IMR-90 (cell line): ENCODE results near the gene TTI1. TPM values are rescaled to one million over a fixed set of nuclear protein-coding genes. Genes with fewer than 3 reads are reported as not detected.

Source experiments
- ATAC-seq: fragments of 200-7000 bp; cut with Tn5 transposase; 2 replicates; pipeline ENCODE4 v1.9.1; 2020; ENCODE audit warnings: low read depth, mild to moderate bottlenecking, moderate library complexity
- BruUV-seq: library from RNA; stranded (reverse); fragments of 400-500 nt; replicated peaks from 2 replicates; lab custom pipeline; 2021; lab: Mats Ljungman, UMichigan
- CTCF ChIA-PET: fragments of 300-600 bp; formaldehyde crosslinking; extraction: SDS; loops from one replicate; lab custom pipeline; 2021; ENCODE audit warnings: antibody characterized with exemption; lab: Yijun Ruan, JAX
- POLR2A ChIA-PET: fragments of 300-600 bp; sonication (Branson Sonifier 250); formaldehyde crosslinking; loops from one replicate; lab custom pipeline; 2022; ENCODE audit warnings: antibody characterized with exemption; ENCODE audit not compliant: unreplicated experiment; lab: Charles Lee
- DNase-seq: peaks from one replicate; pipeline ENCODE4 v3.0.0; 2013
- H2AFZ ChIP-seq: replicated peaks from 2 replicates; pipeline ENCODE3; 2013; ENCODE audit warnings: low read length, mild to moderate bottlenecking; ENCODE audit not compliant: poor library complexity
- H2AK5ac ChIP-seq: 2 replicates; pipeline ENCODE4 v1.6.1; 2013; ENCODE audit warnings: low read depth, low read length, inconsistent platforms
- H2AK9ac ChIP-seq: replicated peaks from 2 replicates; pipeline ENCODE3; 2013; ENCODE audit warnings: mild to moderate bottlenecking, low read depth, low read length, moderate library complexity; ENCODE audit not compliant: poor library complexity
- H2BK120ac ChIP-seq: 2 replicates; pipeline ENCODE4 v1.6.1; 2013; ENCODE audit warnings: low read depth, low read length, inconsistent platforms
- H2BK15ac ChIP-seq: 3 replicates; pipeline ENCODE4 v1.6.1; 2013; ENCODE audit warnings: low read depth, low read length, inconsistent platforms
- H2BK20ac ChIP-seq: 2 replicates; pipeline ENCODE4 v1.6.1; 2013; ENCODE audit warnings: low read depth, mild to moderate bottlenecking, inconsistent platforms, low read length, moderate library complexity
- H2BK5ac ChIP-seq: 2 replicates; pipeline ENCODE4 v1.6.1; 2013; ENCODE audit warnings: mild to moderate bottlenecking, low read depth, low read length, inconsistent platforms; ENCODE audit not compliant: poor library complexity, severe bottlenecking
- H3K14ac ChIP-seq: replicated peaks from 2 replicates; pipeline ENCODE4 v1.6.1; 2013; ENCODE audit warnings: low read depth, low read length, inconsistent platforms
- H3K18ac ChIP-seq: 2 replicates; pipeline ENCODE4 v1.6.1; 2013; ENCODE audit warnings: low read depth, low read length, control low read depth
- H3K23ac ChIP-seq: 2 replicates; pipeline ENCODE4 v1.6.1; 2013; ENCODE audit warnings: low read depth, low read length, inconsistent platforms
- H3K27ac ChIP-seq: 2 replicates; pipeline ENCODE4 v1.5.1; 2013; ENCODE audit warnings: mild to moderate bottlenecking, control low read depth, low read length; ENCODE audit not compliant: insufficient read depth
- H3K27me3 ChIP-seq: 2 replicates; pipeline ENCODE4 v1.6.1; 2013; ENCODE audit warnings: low read length; ENCODE audit not compliant: control insufficient read depth, insufficient read depth
- H3K36me3 ChIP-seq: 2 replicates; pipeline ENCODE4 v1.6.1; 2013; ENCODE audit warnings: low read length, mixed read lengths; ENCODE audit not compliant: control insufficient read depth, insufficient read depth
- H3K4ac ChIP-seq: 2 replicates; pipeline ENCODE4 v1.6.1; 2013; ENCODE audit warnings: low read depth, low read length, inconsistent platforms
- H3K4me1 ChIP-seq: 2 replicates; pipeline ENCODE4 v1.6.1; 2013; ENCODE audit warnings: low read length, mixed read lengths; ENCODE audit not compliant: control insufficient read depth, insufficient read depth
- H3K4me2 ChIP-seq: 2 replicates; pipeline ENCODE4 v1.6.1; 2013; ENCODE audit warnings: low read depth, mild to moderate bottlenecking, control low read depth, low read length, moderate library complexity
- H3K4me3 ChIP-seq: 2 replicates; pipeline ENCODE4 v1.5.1; 2013; ENCODE audit warnings: low read depth, mild to moderate bottlenecking, control low read depth, low read length, moderate library complexity; ENCODE audit not compliant: insufficient read depth
- H3K56ac ChIP-seq: 2 replicates; pipeline ENCODE4 v1.6.1; 2013; ENCODE audit warnings: low read length, inconsistent platforms; ENCODE audit not compliant: insufficient read depth; ENCODE audit errors: extremely low read depth
- H3K79me1 ChIP-seq, 2 experiments: 2 replicates each; pipeline ENCODE4 v1.6.1; 2013; ENCODE audit warnings: low read length in 2 of 2, inconsistent platforms in 1 of 2, low read depth in 1 of 2
- H3K9ac ChIP-seq: 2 replicates; pipeline ENCODE4 v1.6.1; 2013; ENCODE audit warnings: low read depth, low read length, control low read depth
- H3K9me1 ChIP-seq: 2 replicates; pipeline ENCODE4 v1.6.1; 2013; ENCODE audit warnings: low read length, inconsistent platforms; ENCODE audit not compliant: insufficient read depth
- H3K9me3 ChIP-seq: 2 replicates; pipeline ENCODE4 v1.6.1; 2013; ENCODE audit warnings: low read length; ENCODE audit not compliant: control insufficient read depth, insufficient read depth
- H4K20me1 ChIP-seq: 2 replicates; pipeline ENCODE4 v1.6.1; 2013; ENCODE audit warnings: low read length, inconsistent platforms; ENCODE audit not compliant: insufficient read depth
- H4K5ac ChIP-seq: 2 replicates; pipeline ENCODE4 v1.6.1; 2013; ENCODE audit warnings: mild to moderate bottlenecking, low read depth, low read length, control low read depth
- H4K8ac ChIP-seq, 2 experiments: 2 replicates each; pipeline ENCODE4 v1.6.1; 2013; ENCODE audit warnings: low read depth in 2 of 2, low read length in 2 of 2, control low read depth in 1 of 2, inconsistent platforms in 1 of 2
- H4K91ac ChIP-seq: 2 replicates; pipeline ENCODE4 v1.6.1; 2013; ENCODE audit warnings: low read depth, low read length, inconsistent platforms; ENCODE audit not compliant: insufficient read depth
- BHLHE40 ChIP-seq: fragments of 150-350 bp; IDR thresholded peaks from 2 replicates; pipeline ENCODE4 v1.6.1; 2016; ENCODE audit warnings: mild to moderate bottlenecking, low read depth, low read length
- CEBPB ChIP-seq: IDR thresholded peaks from 2 replicates; pipeline ENCODE4 v1.6.1; 2012; ENCODE audit warnings: low read depth, low read length, improper control_type of control experiment
- CHD1 ChIP-seq: IDR thresholded peaks from 2 replicates; pipeline ENCODE4 v1.6.1; 2012; ENCODE audit warnings: low read depth, low read length, improper control_type of control experiment
- FOS ChIP-seq: fragments of 150-350 bp; IDR thresholded peaks from 2 replicates; pipeline ENCODE4 v1.6.1; 2016; ENCODE audit warnings: low read depth, low read length
- MAFK ChIP-seq: IDR thresholded peaks from 2 replicates; pipeline ENCODE4 v1.6.1; 2012; ENCODE audit warnings: low read depth, low read length, improper control_type of control experiment
- MAZ ChIP-seq: IDR thresholded peaks from 2 replicates; pipeline ENCODE4 v1.6.1; 2012; ENCODE audit warnings: low read depth, mild to moderate bottlenecking, low read length, improper control_type of control experiment, moderate library complexity, borderline replicate concordance
- MXI1 ChIP-seq: IDR thresholded peaks from 2 replicates; pipeline ENCODE4 v1.6.1; 2012; ENCODE audit warnings: low read depth, mild to moderate bottlenecking, low read length, moderate library complexity, borderline replicate concordance
- NFE2L2 ChIP-seq: fragments of 150-350 bp; IDR thresholded peaks from 2 replicates; pipeline ENCODE4 v1.6.1; 2016; ENCODE audit warnings: low read depth, mild to moderate bottlenecking, low read length
- POLR2A ChIP-seq: IDR thresholded peaks from 2 replicates; pipeline ENCODE4 v1.6.1; 2012; ENCODE audit warnings: mild to moderate bottlenecking, low read depth, low read length
- RAD21 ChIP-seq: IDR thresholded peaks from 2 replicates; pipeline ENCODE4 v1.6.1; 2012; ENCODE audit warnings: low read length, improper control_type of control experiment
- RCOR1 ChIP-seq: IDR thresholded peaks from 2 replicates; pipeline ENCODE4 v1.6.1; 2012; ENCODE audit warnings: mild to moderate bottlenecking, low read length, improper control_type of control experiment; ENCODE audit not compliant: insufficient replicate concordance
- RFX5 ChIP-seq: IDR thresholded peaks from 2 replicates; pipeline ENCODE4 v1.8.0; 2012; ENCODE audit warnings: low read depth, mild to moderate bottlenecking, low read length, moderate library complexity
- SMC3 ChIP-seq: fragments of 150-350 bp; IDR thresholded peaks from 2 replicates; pipeline ENCODE4 v1.6.1; 2016; ENCODE audit warnings: low read depth, mild to moderate bottlenecking, antibody characterized with exemption, low read length, moderate library complexity
- WGBS, 2 experiments: methylation state at CpG; one replicate each; pipeline versions ENCODE4 v1.1.5 to v1.1.7; 2013; ENCODE audit warnings: missing lambda C conversion rate in 2 of 2; ENCODE audit not compliant: insufficient read length in 1 of 2; ENCODE audit errors: extremely low coverage in 2 of 2; 5-methylcytosine and 5-hydroxymethylcytosine counted together
- dilution Hi-C: fragments of 300-500 bp; cut with HindIII; formaldehyde crosslinking; loops from one replicate; pipeline ENCODE4 v1.14.3; 2018; ENCODE audit warnings: low sequenced_read_pairs; ENCODE audit not compliant: unreplicated experiment
- in situ Hi-C: fragments of 300-500 bp; cut with MboI; formaldehyde crosslinking; loops from 3 replicates; pipeline ENCODE4 v1.14.3; 2019; ENCODE audit warnings: low sequenced_read_pairs, inconsistent platforms, mixed read lengths
- intact Hi-C: fragments of 100-400 bp; cut with micrococcal nuclease; formaldehyde crosslinking; loops from 2 replicates; pipeline ENCODE4 v1.10.0; 2022
- polyA plus RNA-seq, 3 experiments: library from polyadenylated mRNA; depleted of rRNA; stranded (reverse); fragments of >200 nt; gene quantifications; 2 replicates each; pipeline ENCODE4 v1.2.3, GENCODE V29; 2012; ENCODE audit warnings: low replicate concordance in 1 of 3
- total RNA-seq: library from RNA; depleted of rRNA; stranded (reverse); fragments of >200 nt; gene quantifications from 2 replicates; pipeline ENCODE4 v1.2.3, GENCODE V29; 2012
- TF ChIP-seq, protein P1 (sequence below): fragments of 150-350 bp; IDR thresholded peaks from 2 replicates; pipeline ENCODE4 v1.6.1; 2016; ENCODE audit warnings: low read depth, mild to moderate bottlenecking, low read length, moderate library complexity, borderline replicate concordance
- TF ChIP-seq, protein P2 (sequence below): conservative IDR thresholded peaks from 2 replicates; pipeline ENCODE4 v1.5.1; 2012; ENCODE audit warnings: mild to moderate bottlenecking, low read depth, low read length, improper control_type of control experiment
- TF ChIP-seq, protein P3 (sequence below): fragments of 150-350 bp; IDR thresholded peaks from 2 replicates; pipeline ENCODE4 v1.6.1; 2017; ENCODE audit warnings: mild to moderate bottlenecking, antibody characterized with exemption, low read length, low read depth

The TTI1 gene
- total and polyA plus RNA-seq, 2 of the 4 experiments (the other 2 are of a cell fraction): 12.5 to 17.6 TPM

DNA sequence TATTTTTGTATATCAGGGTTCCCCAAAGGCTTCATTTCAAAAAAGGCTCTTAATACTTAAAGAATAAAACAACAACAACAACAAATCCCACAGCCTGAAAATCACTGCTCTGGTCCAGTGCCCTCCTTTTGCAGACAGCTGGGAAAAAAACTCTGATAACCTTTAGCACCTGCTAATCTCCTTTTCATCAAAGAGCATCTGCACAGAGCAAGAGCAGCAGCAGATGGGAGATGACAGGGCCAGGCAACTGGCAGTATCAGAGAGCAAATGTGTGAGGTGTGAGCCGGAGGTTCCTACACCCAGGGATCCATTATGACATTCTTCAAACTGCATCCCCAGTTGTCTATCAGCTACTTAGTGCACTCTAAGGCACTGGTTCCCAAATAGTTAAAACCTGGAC, 25.7 kb downstream of the TTI1 start:
- Histone ChIP-seq H3K9ac (no peak overlapping the region), H4K5ac (no peak overlapping the region), H4K91ac (no peak overlapping the region), H4K8ac (no peak overlapping the region), H3K36me3 (peaks cover 13% of the 10 kb centered on the region), H3K4me1 (no peaks in the 10 kb centered on the region), H2BK20ac (no peak overlapping the region), H4K20me1 (0 out of 2 replicates have a peak, but pooled peaks cover 3% of the 10 kb centered on the region), H2BK120ac (no peak overlapping the region), H3K9me3 (no peaks in the 10 kb centered on the region), H2AK9ac (no peak overlapping the region), H3K9me1 (peaks cover 4% of the 10 kb centered on the region), H3K4me2 (no peak overlapping the region), H3K14ac (no peak overlapping the region), H3K23ac (no peak overlapping the region), H3K56ac (no peak overlapping the region), H2BK15ac (no peak overlapping the region), H3K27me3 (no peaks in the 10 kb centered on the region), H3K4me3 (no peak overlapping the region), H3K18ac (no peak overlapping the region), H3K27ac (no peak overlapping the region), H2AFZ (no peak overlapping the region), H3K79me1 (peaks cover 19 to 40% of the 10 kb centered on the region in 2 experiments), H3K4ac (no peak overlapping the region), H2AK5ac (no peak overlapping the region), H2BK5ac (no peak overlapping the region)
- no TSS peak for BruUV-seq
- WGBS, 2 experiments: no CpG with 5 or more reads among the region's 1 CpG
- POLR2A ChIA-PET: no interaction called here
- in situ Hi-C loops: no loop called here
- DNase-seq (no peak), ATAC-seq (no peak)
- dilution Hi-C loops: no loop called here
- no peak for TF ChIP-seq MXI1
- TF ChIP-seq MAFK: no peak
- no peak for TF ChIP-seq RCOR1
- no peak for TF ChIP-seq POLR2A
- no peak for TF ChIP-seq SMC3
- TF ChIP-seq, protein P1, sequence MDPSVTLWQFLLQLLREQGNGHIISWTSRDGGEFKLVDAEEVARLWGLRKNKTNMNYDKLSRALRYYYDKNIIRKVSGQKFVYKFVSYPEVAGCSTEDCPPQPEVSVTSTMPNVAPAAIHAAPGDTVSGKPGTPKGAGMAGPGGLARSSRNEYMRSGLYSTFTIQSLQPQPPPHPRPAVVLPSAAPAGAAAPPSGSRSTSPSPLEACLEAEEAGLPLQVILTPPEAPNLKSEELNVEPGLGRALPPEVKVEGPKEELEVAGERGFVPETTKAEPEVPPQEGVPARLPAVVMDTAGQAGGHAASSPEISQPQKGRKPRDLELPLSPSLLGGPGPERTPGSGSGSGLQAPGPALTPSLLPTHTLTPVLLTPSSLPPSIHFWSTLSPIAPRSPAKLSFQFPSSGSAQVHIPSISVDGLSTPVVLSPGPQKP: no peak
- TF ChIP-seq, protein P2, sequence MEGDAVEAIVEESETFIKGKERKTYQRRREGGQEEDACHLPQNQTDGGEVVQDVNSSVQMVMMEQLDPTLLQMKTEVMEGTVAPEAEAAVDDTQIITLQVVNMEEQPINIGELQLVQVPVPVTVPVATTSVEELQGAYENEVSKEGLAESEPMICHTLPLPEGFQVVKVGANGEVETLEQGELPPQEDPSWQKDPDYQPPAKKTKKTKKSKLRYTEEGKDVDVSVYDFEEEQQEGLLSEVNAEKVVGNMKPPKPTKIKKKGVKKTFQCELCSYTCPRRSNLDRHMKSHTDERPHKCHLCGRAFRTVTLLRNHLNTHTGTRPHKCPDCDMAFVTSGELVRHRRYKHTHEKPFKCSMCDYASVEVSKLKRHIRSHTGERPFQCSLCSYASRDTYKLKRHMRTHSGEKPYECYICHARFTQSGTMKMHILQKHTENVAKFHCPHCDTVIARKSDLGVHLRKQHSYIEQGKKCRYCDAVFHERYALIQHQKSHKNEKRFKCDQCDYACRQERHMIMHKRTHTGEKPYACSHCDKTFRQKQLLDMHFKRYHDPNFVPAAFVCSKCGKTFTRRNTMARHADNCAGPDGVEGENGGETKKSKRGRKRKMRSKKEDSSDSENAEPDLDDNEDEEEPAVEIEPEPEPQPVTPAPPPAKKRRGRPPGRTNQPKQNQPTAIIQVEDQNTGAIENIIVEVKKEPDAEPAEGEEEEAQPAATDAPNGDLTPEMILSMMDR: no peak
- TF ChIP-seq CHD1: no peak
- no peak for TF ChIP-seq BHLHE40
- no peak for TF ChIP-seq NFE2L2
- TF ChIP-seq FOS: no peak
- no peak for TF ChIP-seq RFX5
- TF ChIP-seq, protein P3, sequence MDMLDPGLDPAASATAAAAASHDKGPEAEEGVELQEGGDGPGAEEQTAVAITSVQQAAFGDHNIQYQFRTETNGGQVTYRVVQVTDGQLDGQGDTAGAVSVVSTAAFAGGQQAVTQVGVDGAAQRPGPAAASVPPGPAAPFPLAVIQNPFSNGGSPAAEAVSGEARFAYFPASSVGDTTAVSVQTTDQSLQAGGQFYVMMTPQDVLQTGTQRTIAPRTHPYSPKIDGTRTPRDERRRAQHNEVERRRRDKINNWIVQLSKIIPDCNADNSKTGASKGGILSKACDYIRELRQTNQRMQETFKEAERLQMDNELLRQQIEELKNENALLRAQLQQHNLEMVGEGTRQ: no peak
- no peak for TF ChIP-seq RAD21
- TF ChIP-seq CEBPB: no peak
- TF ChIP-seq MAZ: no peak
- intact Hi-C loops: no loop called here
- CTCF ChIA-PET: no interaction called here
